Measurements from ENCODE around the gene CS. TPM values are rescaled to one million over a fixed set of nuclear protein-coding genes. Genes with fewer than 3 reads are reported as not detected.

Gene CS
- polyA plus RNA-seq, 1 of the 3 experiments (the other 2 are of a cell fraction): 121 TPM

DNA sequence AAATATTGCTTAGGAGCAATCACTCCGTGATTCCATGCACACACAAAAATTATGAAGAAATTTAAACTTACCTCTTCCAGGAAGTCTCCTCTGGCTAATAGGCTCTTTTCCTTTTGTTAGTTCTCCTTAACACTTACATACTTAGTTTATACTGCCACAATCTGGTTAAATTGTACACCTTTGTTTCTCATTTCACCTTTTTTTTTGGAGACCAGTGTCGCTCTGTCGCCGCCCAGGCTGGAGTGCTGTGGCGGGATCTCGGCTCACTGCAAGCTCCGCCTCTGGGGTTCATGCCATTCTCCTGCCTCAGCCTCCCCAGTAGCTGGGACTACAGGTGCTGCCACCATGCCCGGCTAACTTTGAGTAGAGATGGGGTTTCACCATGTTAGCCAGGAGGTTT lies 39.8 kb downstream of the CS start:
- DNase-seq: no peak
- no peak for TF ChIP-seq FOXJ3 (CRISPR knock-in tag; IDR thresholded peaks at IDR 0.05)
- no peak for TF ChIP-seq SMC3 (IDR thresholded peaks at IDR 0.05; ENCODE audit: low read depth, low read length)
- TF ChIP-seq, protein P1, sequence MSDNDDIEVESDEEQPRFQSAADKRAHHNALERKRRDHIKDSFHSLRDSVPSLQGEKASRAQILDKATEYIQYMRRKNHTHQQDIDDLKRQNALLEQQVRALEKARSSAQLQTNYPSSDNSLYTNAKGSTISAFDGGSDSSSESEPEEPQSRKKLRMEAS (IDR thresholded peaks at IDR 0.05; ENCODE audit: low read depth): no peak
- TF ChIP-seq JUND (IDR thresholded peaks at IDR 0.05): no peak
- TF ChIP-seq YY1 (IDR thresholded peaks at IDR 0.05; ENCODE audit: low read depth): no peak
- TF ChIP-seq, protein P2, sequence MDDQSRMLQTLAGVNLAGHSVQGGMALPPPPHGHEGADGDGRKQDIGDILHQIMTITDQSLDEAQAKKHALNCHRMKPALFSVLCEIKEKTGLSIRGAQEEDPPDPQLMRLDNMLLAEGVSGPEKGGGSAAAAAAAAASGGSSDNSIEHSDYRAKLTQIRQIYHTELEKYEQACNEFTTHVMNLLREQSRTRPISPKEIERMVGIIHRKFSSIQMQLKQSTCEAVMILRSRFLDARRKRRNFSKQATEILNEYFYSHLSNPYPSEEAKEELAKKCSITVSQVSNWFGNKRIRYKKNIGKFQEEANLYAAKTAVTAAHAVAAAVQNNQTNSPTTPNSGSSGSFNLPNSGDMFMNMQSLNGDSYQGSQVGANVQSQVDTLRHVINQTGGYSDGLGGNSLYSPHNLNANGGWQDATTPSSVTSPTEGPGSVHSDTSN (IDR thresholded peaks at IDR 0.05): no peak
- TF ChIP-seq MXI1 (IDR thresholded peaks at IDR 0.05; ENCODE audit: low read depth, low read length): no peak
- TF ChIP-seq EZH2phosphoT487 (IDR thresholded peaks at IDR 0.05; ENCODE audit: borderline replicate concordance, low read depth): no peak
- TF ChIP-seq EP300 (IDR thresholded peaks at IDR 0.05; ENCODE audit: borderline replicate concordance in 1 of 2, low read depth in 1 of 2, low read length in 1 of 2): no peak
- Histone ChIP-seq H3K4me1 (ENCODE audit: control insufficient read depth in 1 of 2, insufficient read depth in 2 of 2, low read depth in 1 of 2, low read length in 1 of 2) (peaks cover 15 to 19% of the 10 kb centered on the region in 2 experiments), H3F3A (replicated peaks; ENCODE audit: insufficient read depth) (peaks cover 41% of the 10 kb centered on the region), H3K36me3 (replicated peaks in 1 of 2; ENCODE audit: control insufficient read depth in 1 of 2, insufficient read depth in 2 of 2, low read length in 1 of 2) (peaks cover 8 to 11% of the 10 kb centered on the region in 2 experiments), H2AFZ (ENCODE audit: low read depth) (no peak overlapping the region), H3K4me3 (ENCODE audit: low read depth in 2 of 2, low read length in 1 of 2) (no peak overlapping the region), H3K4me2 (no peak overlapping the region), H3K9me2 (no peaks in the 10 kb centered on the region), H4K20me1 (ENCODE audit: insufficient read depth) (peaks cover 17% of the 10 kb centered on the region), H3K9me3 (no peaks in the 10 kb centered on the region), H3K27ac (ENCODE audit: low read depth in 2 of 2, low read length in 1 of 2) (no peak overlapping the region), H3K79me2 (ENCODE audit: insufficient read depth) (peaks cover 28% of the 10 kb centered on the region), H3K9ac (no peak overlapping the region), H3K27me3 (ENCODE audit: insufficient read depth) (no peaks in the 10 kb centered on the region)
- ChIA-PET POLR2A (no interaction called here), CTCF (no interaction called here)
- WGBS (ENCODE audit: low lambda C conversion rate): 96% methylated on average over 7 of the region's 8 CpGs

DNA sequence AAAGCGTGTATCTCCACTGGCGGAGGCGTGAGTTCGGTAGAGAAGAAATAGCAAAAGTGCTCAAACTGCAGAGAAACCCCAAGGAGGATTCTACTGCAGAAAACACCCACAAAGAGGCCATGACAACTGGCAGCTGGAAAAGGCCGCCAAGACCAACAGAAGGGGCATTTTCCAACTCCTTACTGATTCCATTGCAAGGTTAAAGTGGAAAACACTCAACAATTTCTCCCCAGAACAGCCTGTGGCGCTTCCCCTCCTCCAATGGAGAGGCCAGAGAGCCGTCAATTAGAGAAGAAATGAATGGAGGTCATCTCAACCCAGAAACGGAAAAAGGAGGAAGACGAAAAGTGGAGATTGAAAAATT lies 41.3 kb downstream of the CS start:
- Histone ChIP-seq H3F3A (replicated peaks; ENCODE audit: insufficient read depth) (peaks cover 45% of the 10 kb centered on the region), H3K4me2 (peak overlapping the region; percentile 97), H3K4me3 (ENCODE audit: low read depth in 2 of 2, low read length in 1 of 2) (peak overlapping the region; percentile 90 to 95), H3K9me3 (no peaks in the 10 kb centered on the region), H2AFZ (ENCODE audit: low read depth) (peak overlapping the region; percentile 94), H3K36me3 (replicated peaks in 1 of 2; ENCODE audit: control insufficient read depth in 1 of 2, insufficient read depth in 2 of 2, low read length in 1 of 2) (peaks cover 24 to 25% of the 10 kb centered on the region in 2 experiments), H3K27me3 (ENCODE audit: insufficient read depth) (no peaks in the 10 kb centered on the region), H3K9ac (peak overlapping the region; percentile 91), H3K4me1 (ENCODE audit: control insufficient read depth in 1 of 2, insufficient read depth in 2 of 2, low read depth in 1 of 2, low read length in 1 of 2) (peaks cover 15 to 19% of the 10 kb centered on the region in 2 experiments), H3K27ac (ENCODE audit: low read depth in 2 of 2, low read length in 1 of 2) (peak overlapping the region; percentile 75 to 92), H4K20me1 (ENCODE audit: insufficient read depth) (peaks cover 20% of the 10 kb centered on the region), H3K9me2 (no peaks in the 10 kb centered on the region), H3K79me2 (ENCODE audit: insufficient read depth) (peaks cover 43% of the 10 kb centered on the region)
- CTCF ChIA-PET: interaction anchor here (0.6 to 5.4 kb wide), 40 partner anchors 9 to 1281 kb away, joined by 3 to 58 read pairs (median 5); partner anchors contain the start of genes CNPY2, COQ10A, RNF41 and SLC39A5
- 37% methylated on average over 9 of the region's 9 CpGs for WGBS (ENCODE audit: low lambda C conversion rate)
- POLR2A ChIA-PET: interaction anchor here (1.0 to 2.1 kb wide), 4 partner anchors 8 to 69 kb away, joined by 3 to 12 read pairs (median 5); partner anchors contain the start of genes CNPY2, COQ10A, RNF41 and SMARCC2
- no peak for TF ChIP-seq RXRA (IDR thresholded peaks at IDR 0.05; ENCODE audit: borderline replicate concordance, low read depth)
- DNase-seq: no peak

All from SK-N-SH (cell line).